AG20443 (cell line): ENCODE data around the gene ZNF473.
"Not testable (repeated sequence)": the region's sequence is repeated elsewhere in the genome, so short reads cannot be mapped to it uniquely, and the experiment has no call there.

Experiments used
- DNase-seq: peaks from one replicate; pipeline ENCODE4 v3.0.0; 2012; ENCODE audit warnings: low spot score, mixed read lengths

The ZNF473 gene

DNA sequence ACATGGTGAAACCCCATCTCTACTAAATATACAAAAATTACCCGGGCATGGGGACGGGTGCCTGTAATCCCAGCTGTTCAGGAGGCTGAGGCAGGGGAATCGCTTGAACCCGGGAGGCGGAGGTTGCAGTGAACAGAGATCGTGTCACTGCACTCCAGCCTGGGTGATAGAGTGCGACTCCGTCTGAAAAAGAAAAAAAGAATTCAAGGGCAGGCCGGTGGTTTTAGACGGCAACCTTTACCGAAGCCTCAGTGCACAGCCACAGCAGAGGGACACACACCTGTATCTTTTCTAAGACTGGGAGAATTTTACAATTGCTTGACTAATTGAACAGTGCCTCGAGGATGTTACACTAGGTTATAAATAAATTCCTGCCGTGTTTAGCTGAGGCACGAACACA lies 73.9 kb downstream of the ZNF473 start:
- not testable (repeated sequence) for DNase-seq

DNA sequence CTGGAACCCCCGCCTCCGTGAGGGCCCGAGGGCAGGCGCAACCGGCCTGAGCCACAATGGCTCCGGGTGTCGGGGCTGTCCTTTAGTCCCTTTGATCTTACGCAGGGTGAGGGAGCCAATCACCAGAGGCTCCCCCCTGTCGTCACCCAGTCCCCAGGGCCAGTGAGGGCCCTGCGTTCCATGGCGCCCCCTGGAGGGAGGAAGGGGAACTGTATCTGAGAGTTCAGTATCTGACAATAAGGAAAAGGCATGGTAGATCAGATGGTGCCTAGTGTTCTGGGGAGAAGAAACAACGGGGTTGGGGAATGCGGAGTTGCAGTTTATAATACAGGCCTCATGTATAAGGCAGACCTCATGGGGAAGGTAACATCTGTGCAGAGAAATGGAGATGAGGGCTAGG lies 75.1 kb downstream of the ZNF473 start:
- DNase-seq = not testable (repeated sequence)
